ENCODE measurements around the gene DNASE1L2. TPM values are rescaled to one million over a fixed set of nuclear protein-coding genes. Genes with fewer than 3 reads are reported as not detected.
"Not testable (repeated sequence)": the region's sequence is repeated elsewhere in the genome, so short reads cannot be mapped to it uniquely, and the experiment has no call there.

The DNASE1L2 gene
- total RNA-seq, 1 donor from 2014 or later = 0.51 TPM

DNA sequence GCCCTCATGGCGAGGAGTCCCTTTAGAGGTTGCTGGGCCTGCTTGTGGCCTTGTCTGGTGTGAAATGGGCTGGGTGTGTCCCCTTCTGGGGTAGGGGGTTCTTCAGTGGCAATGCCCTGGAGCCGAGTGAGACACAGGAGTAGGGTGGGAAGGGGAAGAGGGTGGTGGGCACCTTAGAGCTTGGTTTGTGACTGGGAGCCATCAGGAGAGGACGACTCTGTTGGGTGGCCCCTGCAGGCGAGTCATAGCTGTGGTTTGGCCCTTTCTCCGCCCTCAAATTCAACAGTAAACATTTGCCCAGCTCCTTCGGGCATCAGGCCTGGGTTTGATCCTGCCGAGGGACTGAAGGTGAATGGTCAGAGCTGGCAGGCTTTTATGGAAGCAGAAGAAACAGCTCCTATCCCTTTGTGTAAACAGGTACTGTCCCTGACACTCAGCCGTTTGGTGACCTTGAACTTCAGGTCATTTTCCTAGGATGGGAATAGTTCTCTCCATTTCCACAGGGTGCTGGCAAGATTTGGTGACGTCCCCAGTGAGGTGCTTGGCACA is 9.9 kb upstream of the DNASE1L2 start:
- DNase-seq = no peak

DNA sequence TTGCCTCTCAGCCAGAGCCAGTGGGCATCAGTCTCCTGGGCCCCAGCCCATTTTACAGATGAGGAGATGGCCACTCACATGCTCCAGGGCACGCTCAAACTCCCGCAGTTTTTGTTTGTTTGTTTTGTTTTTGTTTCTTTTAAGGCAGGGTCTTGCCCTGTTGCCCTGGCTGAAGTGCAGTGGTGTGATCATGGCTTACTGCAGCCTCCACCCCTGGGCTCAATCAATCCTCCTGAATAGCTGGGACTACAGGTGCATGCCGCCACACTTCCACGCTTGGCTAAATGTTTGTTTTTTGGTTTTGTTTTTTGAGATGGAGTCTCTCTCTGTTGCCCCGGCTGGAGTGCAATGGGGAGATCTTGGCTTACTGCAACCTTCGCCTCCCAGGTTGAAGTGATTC is 9.3 kb upstream of the DNASE1L2 start:
- no peak for DNase-seq

DNA sequence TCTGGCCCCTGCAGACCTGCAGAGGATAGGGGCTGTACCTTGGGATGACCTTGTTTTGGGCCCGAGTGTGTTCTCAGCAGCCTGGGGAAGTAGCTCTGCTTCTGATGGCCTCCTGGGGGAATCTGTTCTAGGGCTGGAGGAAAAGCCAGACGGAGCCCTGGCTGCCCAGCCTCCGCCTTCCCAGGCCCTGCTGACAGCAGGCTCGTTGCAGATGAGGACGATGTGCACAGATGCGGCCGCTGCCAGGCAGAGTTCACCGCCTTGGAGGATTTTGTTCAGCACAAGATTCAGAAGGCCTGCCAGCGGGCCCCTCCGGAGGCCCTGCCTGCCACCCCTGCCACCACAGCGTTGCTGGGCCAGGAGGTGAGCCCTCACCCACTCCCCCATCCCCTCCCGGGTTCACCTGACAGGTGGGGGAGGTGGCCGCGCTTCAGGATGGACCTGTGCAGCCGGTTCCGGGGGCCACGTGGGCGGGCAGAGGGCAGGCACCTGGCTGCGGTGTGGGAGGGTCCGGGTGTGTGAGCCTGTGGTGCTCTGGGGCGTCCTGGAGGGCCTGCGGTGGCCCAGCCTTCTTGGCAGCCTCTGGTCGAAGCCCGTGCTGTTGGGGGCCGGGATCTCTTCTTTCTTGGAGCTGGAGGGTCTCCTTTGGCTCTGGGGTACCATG is 8.0 kb upstream of the DNASE1L2 start:
- no peak for DNase-seq

DNA sequence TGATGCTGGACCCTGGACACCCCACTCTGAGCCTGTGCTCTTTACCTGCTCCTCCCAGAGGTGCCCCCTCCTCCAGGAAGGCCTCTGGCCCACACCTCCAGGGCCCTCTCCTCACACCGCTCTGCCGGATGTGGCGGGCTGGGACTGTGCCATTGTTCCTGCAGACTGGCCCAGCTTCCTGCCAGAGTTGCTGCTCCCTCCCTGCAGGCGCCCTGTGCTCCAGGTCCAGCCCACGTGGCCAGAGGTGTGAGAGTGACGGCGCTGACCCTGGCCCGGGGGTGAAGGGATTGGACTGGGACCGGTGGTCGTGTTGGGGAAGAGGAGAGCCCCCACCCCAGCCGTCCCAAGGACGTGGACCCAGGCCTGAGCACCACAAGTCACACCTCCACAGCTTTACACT is 7.2 kb upstream of the DNASE1L2 start:
- no peak for DNase-seq

DNA sequence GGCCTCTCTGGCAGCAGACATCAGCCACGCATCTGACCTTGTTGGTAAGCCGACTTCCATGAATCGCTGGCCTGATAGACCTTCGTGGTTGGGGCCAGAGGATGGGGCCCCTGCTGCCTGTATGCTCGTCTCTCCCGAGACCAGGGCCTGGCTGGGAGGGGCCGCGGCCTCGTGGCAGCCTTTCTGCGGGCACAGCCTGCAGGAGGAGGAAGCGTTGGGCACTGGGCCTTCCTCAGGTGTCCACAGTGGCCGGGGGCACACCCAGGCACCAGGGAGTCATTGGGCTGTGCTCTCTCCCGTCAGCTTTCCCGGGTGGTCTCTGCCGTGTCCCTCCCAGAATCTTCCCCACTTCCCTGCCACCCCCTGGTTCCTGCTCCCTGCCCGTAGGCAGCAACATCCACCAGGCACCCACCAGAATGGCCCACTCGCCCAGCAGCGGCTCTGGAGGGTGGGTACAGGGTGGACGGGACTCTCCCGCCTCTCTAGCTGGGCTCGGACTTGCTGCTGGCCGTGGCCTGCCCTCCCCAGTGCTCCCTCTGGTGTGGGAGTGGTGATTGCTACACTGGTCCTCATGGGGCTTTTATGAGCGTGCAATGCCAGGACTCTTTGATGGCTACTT is 6.5 kb upstream of the DNASE1L2 start:
- DNase-seq = no peak

DNA sequence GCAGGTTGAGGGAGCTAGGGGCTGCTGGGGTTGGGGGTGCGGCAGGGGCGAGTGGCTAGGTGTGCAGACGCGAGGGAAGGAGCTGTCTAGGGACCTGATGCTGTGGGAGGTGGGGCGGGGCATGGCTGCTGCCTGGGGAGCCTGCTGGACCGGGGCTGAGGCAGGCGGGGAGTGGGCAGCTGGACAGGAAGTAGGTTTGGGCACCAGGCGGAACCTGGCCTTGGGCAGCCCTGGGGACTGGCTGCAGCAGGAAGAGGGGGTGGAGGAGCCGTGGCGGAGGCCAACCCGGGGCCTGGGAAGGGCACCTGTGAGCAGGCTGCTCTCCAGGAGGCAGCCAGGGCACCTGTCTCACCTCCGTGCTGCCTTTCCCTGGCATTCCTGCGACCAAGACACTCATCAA is 5.9 kb upstream of the DNASE1L2 start:
- no peak for DNase-seq

DNA sequence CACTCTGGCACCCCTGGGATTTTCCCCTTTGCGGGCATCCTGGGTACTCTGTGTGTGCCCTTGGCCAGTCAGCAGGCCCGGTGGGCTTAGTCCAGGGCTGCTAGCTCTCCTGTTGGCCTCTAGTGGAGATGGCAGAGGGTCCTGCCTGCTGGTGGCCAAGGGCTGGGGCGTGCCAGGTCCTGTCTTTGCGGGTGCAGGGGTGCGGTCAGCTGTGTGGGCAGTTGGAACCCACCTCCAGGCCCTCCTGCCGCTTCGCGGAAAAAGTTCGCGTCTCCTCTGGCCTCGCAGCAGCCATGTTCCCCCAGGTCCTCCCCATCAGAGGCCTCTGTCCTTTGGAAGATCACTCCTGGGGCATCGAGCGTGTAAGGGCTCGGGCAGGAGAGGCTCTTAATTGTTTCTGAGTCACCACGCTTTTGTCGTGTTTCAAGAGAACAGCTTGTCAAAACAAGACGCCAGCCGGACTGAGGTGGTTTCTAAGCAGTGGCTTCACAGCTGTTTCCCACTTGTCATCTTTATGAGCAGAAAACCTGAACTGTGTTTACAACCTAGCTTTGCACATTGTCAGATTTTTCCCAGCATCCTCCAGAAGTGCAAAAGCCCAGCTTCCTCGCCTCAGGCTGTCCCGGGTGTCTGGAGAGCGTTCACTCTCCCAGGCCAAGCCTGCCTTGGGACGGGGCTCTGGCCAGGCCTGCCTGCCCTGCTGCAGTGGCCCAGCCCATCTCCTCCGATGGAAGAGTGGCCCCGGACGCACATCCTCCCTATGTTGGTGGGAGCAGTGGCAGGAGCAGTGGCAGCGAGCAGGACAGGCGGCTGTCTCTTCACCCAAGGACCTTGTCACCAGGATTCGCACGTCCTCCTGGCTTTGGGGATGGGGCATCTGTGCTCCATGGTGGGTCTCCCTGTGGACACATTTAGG is 5.0 kb upstream of the DNASE1L2 start:
- no peak for DNase-seq

DNA sequence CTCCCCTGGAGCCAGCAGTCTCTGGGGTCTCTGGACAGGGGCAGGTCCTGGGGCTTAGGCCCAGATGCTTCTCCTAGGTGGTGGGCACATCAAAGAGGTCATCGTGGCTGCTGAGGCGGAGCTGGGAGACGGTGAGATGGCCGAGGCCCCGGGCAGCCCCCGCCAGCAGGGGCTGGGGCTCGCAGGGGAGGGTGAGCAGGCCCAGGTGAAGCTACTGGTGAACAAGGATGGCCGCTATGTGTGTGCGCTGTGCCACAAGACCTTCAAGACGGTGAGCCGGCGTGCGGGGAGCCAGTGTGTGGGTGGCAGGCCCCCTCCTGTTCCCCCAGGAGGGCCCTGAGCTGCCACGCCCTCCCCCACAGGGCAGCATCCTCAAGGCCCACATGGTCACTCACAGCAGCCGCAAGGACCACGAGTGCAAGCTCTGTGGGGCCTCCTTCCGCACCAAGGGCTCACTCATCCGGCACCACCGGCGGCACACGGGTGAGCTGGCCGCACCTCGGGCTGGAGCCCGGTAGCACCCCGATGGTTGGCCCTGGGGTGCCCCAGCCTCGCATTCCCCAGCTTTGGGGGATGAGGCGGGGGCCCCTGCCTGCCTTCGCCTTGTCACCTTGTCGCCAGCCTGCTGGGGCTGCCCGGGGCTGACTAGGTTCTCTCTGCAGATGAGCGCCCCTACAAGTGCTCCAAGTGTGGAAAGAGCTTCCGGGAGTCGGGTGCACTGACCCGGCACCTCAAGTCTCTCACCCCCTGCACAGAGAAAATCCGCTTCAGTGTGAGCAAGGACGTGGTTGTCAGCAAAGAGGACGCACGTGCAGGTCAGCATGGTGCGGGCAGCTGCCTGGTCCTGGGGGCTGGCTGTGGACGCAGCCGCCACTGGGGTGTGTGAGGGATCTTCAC is 3.9 kb upstream of the DNASE1L2 start:
- no peak for DNase-seq

DNA sequence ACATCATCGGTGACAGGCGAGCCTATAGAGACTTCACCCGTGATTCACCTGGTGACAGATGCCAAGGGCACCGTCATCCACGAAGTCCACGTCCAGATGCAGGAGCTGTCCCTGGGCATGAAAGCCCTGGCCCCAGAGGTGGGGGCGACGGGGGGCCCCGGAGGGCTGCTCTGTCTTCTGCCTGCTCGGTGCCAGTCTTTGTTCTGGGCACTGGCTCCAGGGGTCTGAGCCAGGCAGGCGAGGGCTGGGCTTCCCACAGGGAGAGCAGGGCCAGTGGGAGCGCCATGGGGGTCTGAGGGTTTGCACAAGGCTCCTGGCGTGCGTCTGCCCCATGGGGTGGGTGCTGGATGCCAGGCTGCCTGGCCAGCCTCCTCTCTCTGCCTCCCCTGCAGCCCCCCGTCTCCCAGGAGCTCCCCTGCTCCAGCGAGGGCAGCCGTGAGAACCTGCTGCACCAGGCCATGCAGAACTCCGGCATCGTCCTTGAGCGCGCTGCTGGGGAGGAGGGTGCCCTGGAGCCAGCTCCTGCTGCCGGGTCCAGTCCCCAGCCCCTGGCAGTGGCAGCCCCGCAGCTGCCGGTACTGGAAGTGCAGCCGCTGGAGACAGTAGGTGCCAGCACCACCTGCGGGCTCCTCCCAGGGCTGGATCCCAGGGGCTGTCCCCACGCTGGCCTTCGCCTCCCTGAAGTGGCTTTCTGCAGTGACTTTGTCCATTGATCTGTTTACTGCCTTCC is 3.0 kb upstream of the DNASE1L2 start:
- DNase-seq = no peak

DNA sequence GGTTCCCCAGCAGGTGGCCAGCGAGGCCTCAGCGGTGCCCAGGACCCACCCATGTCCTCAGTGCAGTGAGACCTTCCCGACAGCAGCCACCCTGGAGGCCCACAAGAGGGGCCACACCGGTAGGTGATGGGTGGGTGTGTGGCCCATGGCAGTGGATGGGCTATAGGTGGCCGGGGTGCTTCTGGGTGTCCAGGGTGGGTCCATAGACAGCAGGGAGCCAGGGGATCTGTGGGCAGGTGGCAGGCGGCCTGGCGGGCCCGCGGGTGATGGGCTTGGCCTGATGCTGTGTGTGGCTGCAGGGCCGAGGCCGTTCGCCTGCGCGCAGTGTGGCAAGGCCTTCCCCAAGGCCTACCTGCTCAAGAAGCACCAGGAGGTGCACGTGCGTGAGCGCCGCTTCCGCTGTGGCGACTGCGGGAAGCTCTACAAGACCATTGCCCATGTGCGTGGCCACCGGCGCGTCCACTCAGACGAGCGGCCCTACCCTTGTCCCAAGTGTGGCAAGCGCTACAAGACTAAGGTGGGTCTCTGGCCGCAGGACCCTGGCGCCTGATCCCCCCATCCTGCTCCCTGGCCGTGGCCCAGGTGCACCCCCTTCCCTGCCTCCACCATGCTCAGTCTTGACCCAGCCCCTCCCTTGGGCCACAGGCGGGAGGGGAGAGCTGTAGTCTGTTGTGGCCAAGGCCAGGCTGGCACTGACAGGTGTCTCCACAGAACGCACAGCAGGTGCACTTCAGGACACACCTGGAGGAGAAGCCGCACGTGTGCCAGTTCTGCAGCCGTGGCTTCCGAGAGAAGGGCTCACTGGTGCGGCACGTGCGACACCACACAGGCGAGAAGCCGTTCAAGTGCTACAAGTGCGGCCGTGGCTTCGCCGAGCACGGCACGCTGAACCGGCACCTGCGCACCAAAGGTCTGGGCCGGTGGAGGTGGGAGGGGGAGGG is 2.1 kb upstream of the DNASE1L2 start:
- DNase-seq = no peak

DNA sequence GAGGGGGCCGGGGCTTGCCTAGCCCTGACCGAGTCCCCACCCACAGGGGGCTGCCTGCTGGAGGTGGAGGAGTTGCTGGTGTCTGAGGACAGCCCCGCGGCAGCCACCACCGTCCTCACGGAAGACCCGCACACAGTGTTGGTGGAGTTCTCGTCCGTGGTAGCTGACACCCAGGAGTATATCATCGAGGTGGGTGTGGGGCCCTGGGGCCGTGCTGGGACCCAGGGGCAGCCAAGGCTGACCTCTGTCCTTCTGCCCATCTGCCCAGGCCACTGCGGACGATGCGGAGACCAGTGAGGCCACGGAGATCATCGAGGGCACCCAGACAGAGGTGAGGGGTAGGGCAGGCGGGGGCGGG is 1.5 kb upstream of the DNASE1L2 start:
- DNase-seq = no peak

DNA sequence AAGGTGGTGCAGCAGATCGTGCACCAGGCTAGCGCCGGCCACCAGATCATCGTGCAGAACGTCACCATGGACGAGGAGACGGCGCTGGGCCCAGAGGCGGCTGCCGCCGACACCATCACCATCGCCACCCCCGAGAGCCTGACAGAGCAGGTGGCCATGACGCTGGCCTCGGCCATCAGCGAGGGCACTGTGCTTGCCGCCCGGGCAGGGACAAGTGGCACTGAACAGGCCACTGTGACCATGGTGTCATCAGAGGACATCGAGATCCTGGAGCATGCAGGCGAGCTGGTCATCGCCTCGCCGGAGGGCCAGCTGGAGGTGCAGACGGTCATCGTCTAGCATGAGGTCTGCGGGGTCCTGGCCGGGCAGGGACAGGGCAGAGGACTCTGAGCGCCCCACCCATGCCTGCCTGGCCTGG is 1.0 kb upstream of the DNASE1L2 start:
- no peak for DNase-seq

DNA sequence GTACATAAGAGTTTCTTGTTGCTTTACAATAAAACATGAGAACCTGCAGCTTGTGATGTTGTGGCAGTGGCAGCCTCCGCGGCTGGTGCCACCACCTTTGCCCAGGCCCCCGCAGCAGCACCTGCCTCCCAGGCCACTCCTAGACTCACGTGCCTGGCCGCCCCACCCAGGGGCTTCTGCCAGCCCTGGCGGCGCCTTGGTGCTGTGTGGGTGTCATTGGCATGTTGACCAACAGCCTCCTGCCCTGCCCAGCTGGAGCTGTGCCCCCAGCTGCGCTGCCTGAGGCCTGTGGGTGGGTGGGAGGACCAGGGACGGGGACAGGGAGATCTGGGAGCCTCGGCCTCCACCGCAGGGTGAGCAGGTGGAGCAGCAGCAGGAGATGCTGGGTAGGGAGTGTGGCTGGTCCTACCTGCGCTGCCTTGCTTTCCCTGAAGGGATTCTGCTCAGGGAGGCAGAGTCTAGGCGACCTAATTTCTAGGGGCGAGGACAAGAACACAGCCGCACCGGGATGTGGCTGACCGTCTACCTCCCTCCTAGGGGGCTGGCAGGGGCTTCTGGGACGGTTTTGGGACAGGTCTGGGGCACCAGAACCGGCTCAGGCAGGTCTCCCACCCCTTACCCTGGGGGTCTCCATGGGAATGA is 428 bp upstream of the DNASE1L2 start:
- DNase-seq = no peak

DNA sequence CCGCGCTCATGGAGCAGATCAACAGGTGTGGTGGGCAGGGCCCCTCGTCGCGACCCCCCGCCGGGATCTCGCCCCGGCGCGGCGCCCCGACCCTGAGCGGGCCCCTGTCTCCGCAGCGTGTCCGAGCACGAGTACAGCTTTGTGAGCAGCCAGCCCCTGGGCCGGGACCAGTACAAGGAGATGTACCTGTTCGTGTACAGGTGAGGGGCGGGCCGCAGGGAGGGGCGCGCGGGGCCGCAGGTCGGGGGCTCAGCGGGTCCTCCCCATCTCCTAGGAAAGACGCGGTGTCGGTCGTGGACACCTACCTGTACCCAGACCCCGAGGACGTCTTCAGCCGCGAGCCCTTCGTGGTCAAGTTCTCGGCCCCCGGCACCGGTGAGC is 848 bp downstream of the DNASE1L2 start:
- no peak for DNase-seq

DNA sequence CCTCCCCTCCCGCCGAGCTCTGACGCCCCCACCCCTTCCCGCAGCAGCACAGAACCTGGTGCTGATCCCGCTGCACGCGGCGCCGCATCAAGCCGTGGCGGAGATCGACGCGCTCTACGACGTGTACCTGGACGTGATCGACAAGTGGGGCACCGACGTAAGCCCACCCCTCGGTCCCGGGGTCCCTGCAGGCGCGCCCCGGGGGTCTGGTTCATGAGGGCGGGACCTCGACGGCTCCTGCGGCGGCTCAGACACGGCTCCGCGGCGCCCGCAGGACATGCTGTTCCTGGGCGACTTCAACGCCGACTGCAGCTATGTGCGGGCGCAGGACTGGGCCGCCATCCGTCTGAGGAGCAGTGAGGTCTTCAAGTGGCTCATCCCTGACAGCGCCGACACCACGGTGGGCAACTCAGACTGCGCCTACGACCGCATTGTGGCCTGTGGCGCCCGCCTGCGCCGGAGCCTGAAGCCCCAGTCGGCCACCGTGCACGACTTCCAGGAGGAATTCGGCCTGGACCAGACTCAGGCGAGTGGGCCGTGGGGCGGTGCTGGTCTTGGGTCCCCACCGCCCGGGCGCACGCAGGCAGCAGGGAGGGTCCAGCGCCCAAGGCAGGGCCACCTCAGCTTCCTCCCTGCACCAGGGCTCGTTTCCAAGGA is 1.4 kb downstream of the DNASE1L2 start:
- DNase-seq = peak; percentile 15

DNA sequence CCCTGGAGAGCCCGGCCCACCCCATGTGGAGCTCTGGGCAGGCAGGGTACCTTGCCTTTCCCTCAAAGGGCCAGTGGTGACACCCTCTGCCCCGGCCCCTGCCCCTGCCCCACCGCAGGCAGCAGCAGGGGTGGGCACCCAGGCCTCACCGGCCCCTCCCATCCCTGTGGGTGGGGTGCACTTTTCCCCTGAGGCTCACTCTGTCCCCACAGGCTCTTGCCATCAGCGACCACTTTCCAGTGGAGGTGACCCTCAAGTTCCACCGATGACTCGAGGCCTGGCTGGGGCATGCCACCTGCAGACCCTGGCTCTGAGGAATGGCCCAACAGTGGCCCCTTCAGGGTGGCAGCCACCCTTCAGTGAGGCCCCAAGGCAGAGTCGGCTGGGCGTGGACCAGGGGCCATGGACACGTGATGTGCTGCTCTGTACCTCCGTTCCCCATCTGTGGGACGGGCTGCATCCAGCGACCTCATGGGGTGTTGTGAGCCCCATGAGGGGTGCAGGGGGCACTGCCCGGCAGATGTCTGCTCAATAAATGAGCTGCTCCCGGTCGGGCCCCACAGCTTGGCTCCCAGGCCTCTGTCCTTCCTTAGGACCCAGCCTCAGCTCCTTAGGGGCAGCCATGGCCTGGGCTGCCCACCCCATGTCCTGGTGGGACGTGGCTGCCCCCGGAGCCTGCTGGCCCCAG is 2.0 kb downstream of the DNASE1L2 start:
- no peak for DNase-seq

DNA sequence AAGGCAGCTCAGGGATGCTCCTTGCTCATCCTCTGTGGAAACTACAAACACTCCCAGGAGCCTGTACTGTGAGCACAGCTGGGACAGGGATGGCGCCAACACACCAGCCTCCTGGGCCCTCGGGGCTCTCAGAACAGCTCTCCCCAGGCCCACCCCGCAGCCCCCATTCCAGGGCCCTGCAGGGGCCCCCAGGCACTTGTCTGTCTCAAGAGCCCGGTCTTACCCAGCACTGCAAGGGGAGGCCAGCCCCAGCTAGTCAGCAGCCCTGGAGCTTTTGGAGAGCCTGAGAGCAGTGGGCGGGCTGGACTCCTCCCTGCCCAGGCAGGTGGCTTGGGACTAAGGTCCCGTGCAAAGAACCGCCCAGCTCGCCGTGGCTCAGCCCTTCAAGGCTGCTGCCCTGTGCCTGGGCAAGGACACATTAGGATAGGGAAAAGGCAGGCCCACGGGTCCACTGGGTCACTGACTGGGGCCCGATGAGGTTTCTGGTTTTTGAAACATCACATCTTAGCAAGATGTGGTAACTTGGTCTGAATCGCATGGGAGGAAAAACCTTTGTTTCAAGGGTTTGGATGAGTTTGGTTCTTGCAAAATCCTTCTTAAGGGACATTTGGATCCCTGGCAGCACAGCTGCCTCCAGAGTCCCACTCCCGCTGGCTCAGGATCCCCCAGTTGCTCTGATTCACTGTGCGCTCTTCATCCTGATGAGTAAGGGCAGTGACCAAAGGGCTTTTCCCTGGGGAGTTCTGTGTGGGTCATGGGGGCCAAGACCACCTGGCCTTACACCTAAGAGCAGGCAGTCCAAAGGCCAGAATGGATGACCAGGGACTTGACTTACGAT is 2.8 kb downstream of the DNASE1L2 start:
- DNase-seq = no peak

DNA sequence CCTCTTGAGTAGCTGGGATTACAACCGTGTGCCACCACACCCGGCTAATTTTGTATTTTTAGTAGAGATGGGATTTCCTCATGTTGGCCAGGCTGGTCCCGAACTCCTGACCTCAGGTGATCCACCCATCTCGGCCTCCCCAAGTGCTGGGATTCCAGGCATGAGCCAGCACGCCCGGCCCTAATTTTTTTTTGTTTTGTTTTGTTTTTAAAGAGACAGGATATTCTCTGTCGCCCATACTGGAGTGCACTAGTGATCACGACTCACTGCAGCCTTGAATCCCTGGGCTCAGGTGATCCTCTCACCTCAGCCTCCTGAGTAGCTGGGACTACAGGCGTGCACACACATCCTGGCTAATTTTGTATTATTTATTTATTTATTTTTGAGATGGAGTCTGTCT is 4.1 kb downstream of the DNASE1L2 start:
- DNase-seq = not testable (repeated sequence)

Measured in dermis blood vessel endothelial cell (primary cell).